ENCODE measurements around the gene RAB25. TPM values are rescaled to one million over a fixed set of nuclear protein-coding genes. Genes with fewer than 3 reads are reported as not detected.

The RAB25 gene
- total and polyA plus RNA-seq, 2 donors, result 11.9 to 28.2 TPM

GRCh38 chr1:156045076-156045475 is 15.9 kb upstream of the RAB25 start:
- Histone ChIP-seq H3K4me1 (ENCODE audit: insufficient read depth) (no peaks in the 10 kb centered on the region), H3K27ac (ENCODE audit: low read depth) (no peak overlapping the region), H3K4me3 (ENCODE audit: low read depth, low read length) (no peak overlapping the region), H3K36me3 (ENCODE audit: insufficient read depth) (no peaks in the 10 kb centered on the region)
- 81% methylated on average over 4 of the region's 4 CpGs for WGBS
- no peak for DNase-seq (ENCODE audit: extremely low spot score)

DNA sequence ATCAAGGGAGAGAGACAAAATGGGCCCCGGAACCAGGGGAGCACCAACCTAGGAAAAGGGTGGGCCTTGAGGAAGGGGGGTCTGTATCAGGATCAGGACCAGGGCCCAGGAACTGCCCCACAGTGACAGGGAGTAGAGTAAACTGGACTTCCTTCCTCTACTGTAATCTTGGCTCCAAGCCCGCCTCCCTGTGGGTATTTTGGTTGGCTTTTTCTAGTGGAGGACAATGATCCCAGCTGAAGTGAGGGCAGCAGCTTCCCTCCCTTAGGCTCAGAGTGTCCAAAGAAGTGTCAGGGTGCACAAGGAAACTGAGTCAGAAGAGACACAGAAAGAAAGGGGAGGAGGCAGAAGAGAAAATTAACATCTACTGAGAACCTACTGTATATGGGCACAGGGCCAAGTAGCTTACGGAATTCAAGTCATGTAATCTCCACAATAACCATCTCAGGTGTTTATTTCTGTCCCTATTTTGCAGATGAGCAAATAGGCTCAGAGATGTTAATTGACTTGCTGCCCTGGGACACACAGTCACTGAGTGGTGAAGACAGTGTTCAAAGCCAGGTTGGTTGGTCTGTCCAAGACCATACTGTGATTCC is 12.2 kb upstream of the RAB25 start:
- H3K4me3 ChIP-seq (ENCODE audit: low read depth, low read length), result no peak overlapping the region
- H3K27ac ChIP-seq (ENCODE audit: low read depth), result no peak overlapping the region
- no peaks in the 10 kb centered on the region for H3K4me1 ChIP-seq (ENCODE audit: insufficient read depth)
- 87% methylated on average over 3 of the region's 3 CpGs for WGBS
- DNase-seq (ENCODE audit: extremely low spot score), result no peak
- H3K36me3 ChIP-seq (ENCODE audit: insufficient read depth), result no peaks in the 10 kb centered on the region

DNA sequence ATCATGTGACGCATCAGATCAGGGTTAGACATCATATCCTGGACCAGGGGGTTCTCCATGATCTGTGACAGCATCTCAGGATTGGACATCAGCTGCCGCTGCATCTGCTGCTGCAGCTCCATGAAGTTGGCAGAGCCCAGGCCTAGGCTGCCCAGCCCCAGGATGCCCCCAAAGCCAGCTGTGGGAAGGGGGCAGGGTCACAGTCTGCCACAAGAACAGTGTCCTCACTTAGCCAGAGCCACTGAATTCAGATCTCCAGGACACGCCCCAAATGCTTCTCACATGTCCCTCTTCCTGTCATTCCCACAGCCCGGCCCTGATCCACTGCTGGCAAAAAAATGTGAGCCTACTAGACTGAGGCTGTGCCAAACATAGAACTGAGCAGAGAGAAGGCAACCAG is 10.6 kb upstream of the RAB25 start:
- no peak overlapping the region for H3K4me3 ChIP-seq (ENCODE audit: low read depth, low read length)
- H3K27ac ChIP-seq (ENCODE audit: low read depth), result no peak overlapping the region
- H3K36me3 ChIP-seq (ENCODE audit: insufficient read depth), result no peaks in the 10 kb centered on the region
- 77% methylated on average over 4 of the region's 4 CpGs for WGBS
- no peaks in the 10 kb centered on the region for H3K4me1 ChIP-seq (ENCODE audit: insufficient read depth)
- no peak for DNase-seq (ENCODE audit: extremely low spot score)

DNA sequence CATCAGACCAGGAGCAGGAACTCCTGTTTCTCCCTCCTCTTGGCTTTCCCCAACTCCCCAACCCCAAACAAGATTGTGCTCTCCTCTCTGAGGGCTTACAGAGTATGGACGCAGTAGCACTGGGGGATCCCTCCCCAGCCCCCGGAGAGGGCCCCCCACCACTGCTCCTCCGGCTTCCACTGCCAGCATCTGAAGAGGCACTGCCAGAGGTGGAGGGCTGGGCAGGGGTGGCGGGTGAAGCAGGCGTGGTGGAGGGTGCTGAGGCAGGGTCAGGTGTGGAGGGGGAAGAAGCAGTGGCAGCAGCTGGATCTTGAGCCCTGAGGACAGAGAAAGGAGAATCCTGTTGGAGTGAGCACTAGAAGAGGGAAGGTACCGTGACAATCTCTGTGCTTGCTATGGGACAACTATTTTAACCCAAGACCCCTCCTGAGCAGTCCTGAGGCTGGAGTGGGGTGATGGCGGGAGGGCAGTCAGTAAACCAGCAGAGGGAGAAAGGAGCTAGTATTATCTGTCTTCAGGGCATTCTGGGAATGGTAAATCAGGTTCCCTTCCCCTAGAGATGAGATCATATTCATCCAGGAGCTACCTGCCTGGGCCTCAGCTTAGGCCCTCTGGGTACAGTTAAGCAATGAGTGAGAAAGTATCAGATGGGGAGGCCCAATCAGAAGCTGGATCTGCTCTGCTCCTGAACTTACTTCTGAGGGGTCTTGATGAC is 9.8 kb upstream of the RAB25 start:
- no peaks in the 10 kb centered on the region for H3K36me3 ChIP-seq (ENCODE audit: insufficient read depth)
- H3K4me3 ChIP-seq (ENCODE audit: low read depth, low read length), result no peak overlapping the region
- H3K27ac ChIP-seq (ENCODE audit: low read depth), result no peak overlapping the region
- H3K4me1 ChIP-seq (ENCODE audit: insufficient read depth), result no peaks in the 10 kb centered on the region
- 82% methylated on average over 7 of the region's 7 CpGs for WGBS
- DNase-seq (ENCODE audit: extremely low spot score), result no peak

GRCh38 chr1:156052862-156053767 is 7.8 kb upstream of the RAB25 start:
- DNase-seq (ENCODE audit: extremely low spot score), result no peak
- 2% methylated on average over 55 of the region's 63 CpGs for WGBS
- peak overlapping the region; percentile 72 for H3K27ac ChIP-seq (ENCODE audit: low read depth)

GRCh38 chr1:156053768-156054499 is 7.0 kb upstream of the RAB25 start, which contains the start of gene UBQLN4:
Gene UBQLN4, minus strand, starts transcription at chr1:156053798. Its CDS starts 97 bp downstream, at chr1:156053701.
- Histone ChIP-seq H3K4me1 (ENCODE audit: insufficient read depth) (no peaks in the 10 kb centered on the region), H3K36me3 (ENCODE audit: insufficient read depth) (no peaks in the 10 kb centered on the region), H3K27ac (ENCODE audit: low read depth) (peak within 1 kb of the TSS; percentile 76), H3K4me3 (ENCODE audit: low read depth, low read length) (peak within 1 kb of the TSS; percentile 87)
- DNase-seq (ENCODE audit: extremely low spot score), result no peak
- WGBS, result under 1% methylated on average over 44 of the region's 49 CpGs

More at GRCh38 chr1:156052862-156053767, 7.8 kb upstream of the RAB25 start:
- Histone ChIP-seq H3K4me3 (ENCODE audit: low read depth, low read length) (peak overlapping the region; percentile 87), H3K36me3 (ENCODE audit: insufficient read depth) (no peaks in the 10 kb centered on the region), H3K4me1 (ENCODE audit: insufficient read depth) (no peaks in the 10 kb centered on the region)

GRCh38 chr1:156054500-156055280 is 6.3 kb upstream of the RAB25 start, which contains the start of gene LAMTOR2:
Gene LAMTOR2, plus strand, starts transcription at chr1:156054782. Its CDS starts 108 bp downstream, at chr1:156054890.
- Histone ChIP-seq H3K27ac (ENCODE audit: low read depth) (peak within 1 kb of the TSS; percentile 76), H3K4me3 (ENCODE audit: low read depth, low read length) (peak within 1 kb of the TSS; percentile 87), H3K4me1 (ENCODE audit: insufficient read depth) (no peaks in the 10 kb centered on the region), H3K36me3 (ENCODE audit: insufficient read depth) (no peaks in the 10 kb centered on the region)
- DNase-seq (ENCODE audit: extremely low spot score), result peak; percentile 97
- WGBS, result under 1% methylated on average over 53 of the region's 53 CpGs

GRCh38 chr1:156055281-156056048 is 5.5 kb upstream of the RAB25 start:
- peak overlapping the region; percentile 87 for H3K4me3 ChIP-seq (ENCODE audit: low read depth, low read length)
- no peaks in the 10 kb centered on the region for H3K36me3 ChIP-seq (ENCODE audit: insufficient read depth)
- DNase-seq (ENCODE audit: extremely low spot score), result no peak
- 22% methylated on average over 17 of the region's 17 CpGs for WGBS
- H3K27ac ChIP-seq (ENCODE audit: low read depth), result no peak overlapping the region
- no peaks in the 10 kb centered on the region for H3K4me1 ChIP-seq (ENCODE audit: insufficient read depth)

DNA sequence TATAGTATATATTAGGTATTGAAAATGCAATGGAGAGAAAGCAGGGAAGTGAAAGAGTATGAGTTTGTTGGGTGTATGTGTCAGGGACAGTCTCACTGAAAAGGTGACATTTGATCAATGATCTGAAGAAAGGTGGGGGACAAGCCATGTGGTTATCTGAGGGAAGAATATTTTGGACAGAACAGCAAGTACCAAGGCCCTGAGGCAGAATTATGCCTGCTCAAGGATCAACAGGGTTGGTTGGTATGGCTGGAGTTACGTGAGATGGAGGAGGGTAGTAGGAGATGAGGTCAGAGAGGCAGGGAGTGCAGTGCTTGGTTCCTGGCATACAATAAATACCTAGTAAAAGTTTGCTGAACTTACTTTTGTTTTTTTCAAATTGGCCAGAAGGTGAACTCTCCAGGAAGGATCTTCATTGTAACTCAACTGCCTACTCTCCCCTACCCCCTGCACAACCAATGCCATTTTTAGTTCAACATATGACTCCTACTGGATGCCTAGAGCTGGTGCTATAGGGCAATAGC is 4.6 kb upstream of the RAB25 start:
- no peak overlapping the region for H3K27ac ChIP-seq (ENCODE audit: low read depth)
- 98% methylated on average over 1 of the region's 1 CpG for WGBS
- H3K4me1 ChIP-seq (ENCODE audit: insufficient read depth), result no peaks in the 10 kb centered on the region
- DNase-seq (ENCODE audit: extremely low spot score), result no peak
- H3K36me3 ChIP-seq (ENCODE audit: insufficient read depth), result no peaks in the 10 kb centered on the region
- no peak overlapping the region for H3K4me3 ChIP-seq (ENCODE audit: low read depth, low read length)

GRCh38 chr1:156062189-156062588 is 1.2 kb downstream of the RAB25 start:
- no peak for DNase-seq (ENCODE audit: extremely low spot score)
- 83% methylated on average over 3 of the region's 3 CpGs for WGBS
- H3K36me3 ChIP-seq (ENCODE audit: insufficient read depth), result no peaks in the 10 kb centered on the region
- peak overlapping the region; percentile 43 for H3K27ac ChIP-seq (ENCODE audit: low read depth)
- H3K4me3 ChIP-seq (ENCODE audit: low read depth, low read length), result no peak overlapping the region
- no peaks in the 10 kb centered on the region for H3K4me1 ChIP-seq (ENCODE audit: insufficient read depth)

GRCh38 chr1:156063997-156064285 is 3.0 kb downstream of the RAB25 start:
- no peak overlapping the region for H3K4me3 ChIP-seq (ENCODE audit: low read depth, low read length)
- 49% methylated on average over 2 of the region's 2 CpGs for WGBS
- H3K4me1 ChIP-seq (ENCODE audit: insufficient read depth), result no peaks in the 10 kb centered on the region
- no peak overlapping the region for H3K27ac ChIP-seq (ENCODE audit: low read depth)
- no peak for DNase-seq (ENCODE audit: extremely low spot score)
- H3K36me3 ChIP-seq (ENCODE audit: insufficient read depth), result no peaks in the 10 kb centered on the region

DNA sequence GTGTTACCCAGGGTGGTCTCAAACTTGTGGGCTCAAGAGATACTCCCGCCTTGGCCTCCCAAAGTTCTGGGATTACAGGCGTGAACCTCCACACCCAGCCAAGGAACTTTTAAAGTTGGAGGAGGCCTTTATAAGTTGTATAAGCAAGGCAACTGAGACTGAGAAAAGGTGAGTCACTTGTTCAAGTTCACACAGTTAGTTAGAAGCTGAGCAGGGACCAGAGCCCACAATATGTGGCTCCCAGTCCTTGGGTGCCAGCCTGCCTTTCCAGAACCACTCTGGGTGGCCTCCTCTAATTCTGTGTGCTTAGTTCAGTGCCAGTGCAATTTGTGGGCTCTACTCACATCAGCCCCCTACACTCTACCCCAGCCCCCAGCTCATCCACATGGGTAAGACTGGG is 3.7 kb downstream of the RAB25 start:
- Histone ChIP-seq H3K4me3 (ENCODE audit: low read depth, low read length) (no peak overlapping the region), H3K4me1 (ENCODE audit: insufficient read depth) (no peaks in the 10 kb centered on the region), H3K27ac (ENCODE audit: low read depth) (no peak overlapping the region), H3K36me3 (ENCODE audit: insufficient read depth) (no peaks in the 10 kb centered on the region)
- DNase-seq (ENCODE audit: extremely low spot score), result no peak
- WGBS, result 93% methylated on average over 2 of the region's 2 CpGs
